WTC11 (cell line): Measurements from ENCODE around the gene P2RY6. TPM values are rescaled to one million over a fixed set of nuclear protein-coding genes. Genes with fewer than 3 reads are reported as not detected.
"Not testable (repeated sequence)": the region's sequence is repeated elsewhere in the genome, so short reads cannot be mapped to it uniquely, and the experiment has no call there.

Source experiments
- ATAC-seq: fragments of 200-7000 bp; cut with Tn5 transposase; 2 replicates; pipeline ENCODE4 v1.10.0; 2021; ENCODE audit warnings: mild to moderate bottlenecking, moderate library complexity
- CTCF ChIA-PET: fragments of 300-600 bp; sonication (Branson Sonifier 250); formaldehyde crosslinking; loops from one replicate; lab custom pipeline; 2021; ENCODE audit warnings: antibody characterized with exemption; lab: Charles Lee
- POLR2A ChIA-PET: fragments of 350-600 bp; sonication (Branson Sonifier 250); formaldehyde crosslinking; loops from one replicate; lab custom pipeline; 2021; ENCODE audit warnings: antibody characterized with exemption; lab: Charles Lee
- DNase-seq: peaks from one replicate; pipeline ENCODE4 v3.0.0; 2021; ENCODE audit warnings: low spot score
- H3K27ac Mint-ChIP-seq: 2 replicates; pipeline ENCODE4 v1.8.0; 2021; ENCODE audit warnings: mixed read lengths
- H3K27me3 Mint-ChIP-seq: 2 replicates; pipeline ENCODE4 v1.8.0; 2021; ENCODE audit warnings: low read depth, mild to moderate bottlenecking, moderate library complexity, mixed read lengths
- H3K36me3 Mint-ChIP-seq: 2 replicates; pipeline ENCODE4 v1.8.0; 2021; ENCODE audit warnings: mixed read lengths
- H3K4me1 Mint-ChIP-seq: 2 replicates; pipeline ENCODE4 v1.8.0; 2022; ENCODE audit warnings: mixed read lengths
- H3K4me3 Mint-ChIP-seq: 2 replicates; pipeline ENCODE4 v1.8.0; 2021; ENCODE audit warnings: mild to moderate bottlenecking, moderate library complexity, mixed read lengths
- H3K9me3 Mint-ChIP-seq: 2 replicates; pipeline ENCODE4 v1.8.0; 2021; ENCODE audit warnings: mixed read lengths
- ATF1 ChIP-seq: sonication (generic); formaldehyde crosslinking; IDR thresholded peaks from 2 replicates; pipeline ENCODE4 v1.8.1; 2023; ENCODE audit warnings: mild to moderate bottlenecking, moderate library complexity, missing genetic modification reagents
- CBFB ChIP-seq: sonication (generic); formaldehyde crosslinking; IDR thresholded peaks from 2 replicates; pipeline ENCODE4 v1.8.1; 2022; ENCODE audit warnings: mild to moderate bottlenecking, low read depth, missing genetic modification reagents
- FOXK1 ChIP-seq: sonication (generic); formaldehyde crosslinking; IDR thresholded peaks from 2 replicates; pipeline ENCODE4 v1.8.0; 2022; ENCODE audit warnings: mild to moderate bottlenecking, moderate library complexity, missing genetic modification reagents
- JUN ChIP-seq: sonication (generic); formaldehyde crosslinking; IDR thresholded peaks from 2 replicates; pipeline ENCODE4 v1.8.0; 2023; ENCODE audit warnings: mild to moderate bottlenecking, missing genetic modification reagents
- TCF7 ChIP-seq: sonication (generic); formaldehyde crosslinking; IDR thresholded peaks from 2 replicates; pipeline ENCODE4 v1.8.0; 2022; ENCODE audit warnings: mild to moderate bottlenecking, low read depth, missing genetic modification reagents, moderate library complexity
- ZBTB21 ChIP-seq: sonication (generic); formaldehyde crosslinking; IDR thresholded peaks from 2 replicates; pipeline ENCODE4 v1.8.1; 2023; ENCODE audit warnings: mild to moderate bottlenecking, missing genetic modification reagents, borderline replicate concordance
- total RNA-seq: library from RNA; stranded (reverse); gene quantifications from 3 replicates; pipeline ENCODE4 v1.2.3, GENCODE V29; 2021
- TF ChIP-seq, protein P1 (sequence below): fragments of 250-450 bp; sonication (Bioruptor Pico); conservative IDR thresholded peaks from 2 replicates; pipeline ENCODE4 v1.9.0; 2021; ENCODE audit warnings: mild to moderate bottlenecking
- TF ChIP-seq, protein P2 (sequence below): sonication (generic); formaldehyde crosslinking; IDR thresholded peaks from 2 replicates; pipeline ENCODE4 v1.8.1; 2022; ENCODE audit warnings: missing genetic modification reagents, borderline replicate concordance
- TF ChIP-seq, protein P3 (sequence below): sonication (generic); formaldehyde crosslinking; IDR thresholded peaks from 2 replicates; pipeline ENCODE4 v1.8.1; 2023; ENCODE audit warnings: mild to moderate bottlenecking, missing genetic modification reagents, moderate library complexity
- TF ChIP-seq, protein P4 (sequence below): sonication (generic); formaldehyde crosslinking; IDR thresholded peaks from 2 replicates; pipeline ENCODE4 v1.8.1; 2023; ENCODE audit warnings: mild to moderate bottlenecking, missing genetic modification reagents, moderate library complexity
- TF ChIP-seq, protein P5 (sequence below): sonication (generic); formaldehyde crosslinking; IDR thresholded peaks from 2 replicates; pipeline ENCODE4 v1.8.0; 2022; ENCODE audit warnings: mild to moderate bottlenecking, missing genetic modification reagents
- TF ChIP-seq, protein P6 (sequence below): sonication (generic); formaldehyde crosslinking; IDR thresholded peaks from 2 replicates; pipeline ENCODE4 v1.8.0; 2022; ENCODE audit warnings: mild to moderate bottlenecking, missing genetic modification reagents
- TF ChIP-seq, protein P7 (sequence below): sonication (generic); formaldehyde crosslinking; IDR thresholded peaks from 2 replicates; pipeline ENCODE4 v1.8.0; 2023; ENCODE audit warnings: missing genetic modification reagents

The P2RY6 gene
- total RNA-seq, 1 experiment from 2014 or later: not detected

DNA sequence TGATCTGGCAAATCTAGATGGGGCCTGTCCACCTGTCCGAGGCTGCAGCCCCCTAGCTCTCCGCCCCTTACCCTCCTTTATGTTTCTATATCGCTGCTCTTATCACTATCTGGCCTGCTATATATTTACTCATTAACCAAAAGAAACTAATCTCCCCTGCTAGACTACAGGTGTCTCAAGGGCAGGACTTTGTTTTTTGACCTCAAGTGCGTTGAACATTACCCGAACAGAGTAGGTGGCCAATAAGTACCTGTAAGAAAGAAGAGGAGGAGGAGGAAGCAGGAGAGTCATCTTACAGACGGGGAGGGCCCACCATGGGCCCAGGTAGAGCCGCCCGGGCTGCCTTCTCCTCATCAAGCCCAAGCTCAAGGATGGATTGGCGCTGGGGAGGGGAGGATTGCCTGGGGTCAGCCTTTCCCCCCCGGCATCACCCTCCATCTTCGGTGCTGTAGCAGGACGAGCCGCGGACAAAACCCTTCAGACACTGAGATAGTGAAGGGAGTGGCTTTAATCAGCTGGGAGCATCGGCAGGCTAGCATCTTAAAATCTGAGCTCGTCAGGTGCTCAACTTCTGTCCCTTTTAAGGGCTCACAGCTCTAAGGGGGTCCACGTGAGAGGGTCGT, 1.2 kb upstream of the P2RY6 start:
- no peak overlapping the region for H3K4me3 Mint-ChIP-seq
- H3K27me3 Mint-ChIP-seq: peaks cover 12% of the 10 kb centered on the region
- no peak overlapping the region for H3K27ac Mint-ChIP-seq
- H3K9me3 Mint-ChIP-seq: no peaks in the 10 kb centered on the region
- ChIA-PET CTCF (interaction anchor here (1.0 to 5.0 kb wide), 14 partner anchors 10 to 89 kb away, joined by 3 to 36 read pairs (median 6); partner anchors contain the start of gene ARHGEF17), POLR2A (no interaction called here)
- TF ChIP-seq, protein P1, sequence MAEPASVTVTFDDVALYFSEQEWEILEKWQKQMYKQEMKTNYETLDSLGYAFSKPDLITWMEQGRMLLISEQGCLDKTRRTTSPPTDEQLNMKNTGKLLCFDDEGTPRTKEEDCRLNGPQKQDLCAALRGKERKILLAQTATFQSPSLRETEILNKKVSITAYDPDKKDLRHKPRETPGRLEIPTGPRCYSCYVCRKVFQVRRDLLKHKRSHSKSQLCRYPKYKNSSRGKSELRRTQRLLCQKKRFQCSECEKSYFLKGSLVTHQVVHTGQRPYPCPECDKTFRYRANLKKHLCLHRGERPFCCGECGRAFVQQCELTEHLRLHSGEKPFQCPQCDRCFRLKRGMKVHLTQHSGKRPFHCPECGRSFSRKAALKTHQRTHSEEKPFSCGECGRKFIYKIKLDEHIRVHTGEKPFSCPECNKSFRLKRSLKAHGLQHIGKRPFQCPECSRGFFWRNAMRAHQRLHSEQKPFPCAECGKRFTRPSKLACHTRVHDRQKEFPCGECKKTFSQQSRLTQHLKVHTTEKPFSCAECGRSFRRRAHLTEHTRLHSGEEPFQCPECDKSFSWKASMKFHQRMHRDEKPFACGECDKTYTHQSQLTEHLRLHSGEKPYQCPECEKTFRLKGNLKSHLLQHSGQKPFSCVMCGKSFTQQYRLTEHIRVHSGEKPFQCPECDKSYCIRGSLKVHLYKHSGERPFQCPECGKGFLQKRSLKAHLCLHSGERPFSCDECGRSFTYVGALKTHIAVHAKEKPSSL (CRISPR knock-in tag): no peak
- DNase-seq (no peak), ATAC-seq (no peak)
- peaks cover 34% of the 10 kb centered on the region for H3K4me1 Mint-ChIP-seq
- no peaks in the 10 kb centered on the region for H3K36me3 Mint-ChIP-seq

DNA sequence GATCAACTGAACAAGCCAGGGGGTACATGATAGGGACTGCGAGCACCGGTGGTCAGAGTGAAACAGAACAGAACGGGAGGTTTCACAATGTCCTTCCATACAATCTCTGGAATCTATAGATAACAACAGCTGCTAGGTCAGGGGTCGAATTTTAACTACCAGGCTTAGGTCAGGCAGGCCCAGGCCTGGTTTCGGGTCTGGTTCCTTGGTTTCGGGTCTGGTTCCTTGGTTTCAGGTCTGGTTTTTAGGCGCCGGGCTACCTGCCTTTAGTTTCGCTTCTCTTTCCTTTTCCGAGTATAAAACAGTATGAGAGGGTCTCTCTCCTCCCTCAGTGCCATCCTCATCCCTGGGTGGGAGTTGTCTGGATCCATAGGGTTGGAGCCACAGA, 666 bp upstream of the P2RY6 start:
- H3K36me3 Mint-ChIP-seq, POLR2A ChIA-PET, H3K9me3 Mint-ChIP-seq, H3K27me3 Mint-ChIP-seq, DNase-seq, H3K27ac Mint-ChIP-seq, ATAC-seq, H3K4me3 Mint-ChIP-seq: not testable (repeated sequence)
- CTCF ChIA-PET: interaction anchor here (0.9 to 5.0 kb wide), 8 partner anchors 19 to 354 kb away, joined by 3 to 22 read pairs (median 4); partner anchors contain the start of gene ARHGEF17
- peaks cover 34% of the 10 kb centered on the region for H3K4me1 Mint-ChIP-seq

DNA sequence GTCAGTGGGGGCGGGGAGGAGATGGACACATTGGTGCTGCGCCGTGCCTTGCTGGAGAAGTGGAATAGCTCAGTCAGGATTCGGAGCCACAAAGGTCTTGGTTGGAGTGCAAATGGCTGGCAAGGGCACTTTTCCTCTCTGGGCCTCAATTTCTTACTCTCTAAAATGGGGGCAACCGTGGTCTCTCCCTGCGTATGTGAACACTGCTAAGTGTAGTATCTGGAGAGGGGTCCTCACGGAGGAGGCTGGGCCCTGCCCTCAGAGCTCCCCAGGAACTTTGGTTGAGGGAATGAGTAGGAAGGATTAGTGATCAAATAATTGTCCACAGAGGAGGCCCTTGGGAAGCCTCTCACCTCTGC, 521 bp downstream of the P2RY6 start:
- POLR2A ChIA-PET: interaction anchor here (0.5 kb wide), 1 partner anchor 65 kb away, joined by 3 read pairs; no protein-coding TSS in a partner anchor
- Mint-ChIP-seq H3K36me3 (no peaks in the 10 kb centered on the region), H3K27me3 (no peaks in the 10 kb centered on the region), H3K4me1 (peaks cover 34% of the 10 kb centered on the region), H3K27ac (no peak overlapping the region), H3K9me3 (no peaks in the 10 kb centered on the region), H3K4me3 (no peak overlapping the region)
- no peak for ATAC-seq
- CTCF ChIA-PET: interaction anchor here (0.7 to 4.4 kb wide), 10 partner anchors 17 to 353 kb away, joined by 3 to 20 read pairs (median 4); no protein-coding TSS in a partner anchor
- DNase-seq: no peak
- TF ChIP-seq, protein P2, sequence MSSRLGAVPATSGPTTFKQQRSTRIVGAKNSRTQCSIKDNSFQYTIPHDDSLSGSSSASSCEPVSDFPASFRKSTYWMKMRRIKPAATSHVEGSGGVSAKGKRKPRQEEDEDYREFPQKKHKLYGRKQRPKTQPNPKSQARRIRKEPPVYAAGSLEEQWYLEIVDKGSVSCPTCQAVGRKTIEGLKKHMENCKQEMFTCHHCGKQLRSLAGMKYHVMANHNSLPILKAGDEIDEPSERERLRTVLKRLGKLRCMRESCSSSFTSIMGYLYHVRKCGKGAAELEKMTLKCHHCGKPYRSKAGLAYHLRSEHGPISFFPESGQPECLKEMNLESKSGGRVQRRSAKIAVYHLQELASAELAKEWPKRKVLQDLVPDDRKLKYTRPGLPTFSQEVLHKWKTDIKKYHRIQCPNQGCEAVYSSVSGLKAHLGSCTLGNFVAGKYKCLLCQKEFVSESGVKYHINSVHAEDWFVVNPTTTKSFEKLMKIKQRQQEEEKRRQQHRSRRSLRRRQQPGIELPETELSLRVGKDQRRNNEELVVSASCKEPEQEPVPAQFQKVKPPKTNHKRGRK: no peak
- TF ChIP-seq, protein P3, sequence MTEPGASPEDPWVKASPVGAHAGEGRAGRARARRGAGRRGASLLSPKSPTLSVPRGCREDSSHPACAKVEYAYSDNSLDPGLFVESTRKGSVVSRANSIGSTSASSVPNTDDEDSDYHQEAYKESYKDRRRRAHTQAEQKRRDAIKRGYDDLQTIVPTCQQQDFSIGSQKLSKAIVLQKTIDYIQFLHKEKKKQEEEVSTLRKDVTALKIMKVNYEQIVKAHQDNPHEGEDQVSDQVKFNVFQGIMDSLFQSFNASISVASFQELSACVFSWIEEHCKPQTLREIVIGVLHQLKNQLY (CRISPR knock-in tag): no peak
- no peak for TF ChIP-seq JUN (CRISPR knock-in tag)
- TF ChIP-seq, protein P4, sequence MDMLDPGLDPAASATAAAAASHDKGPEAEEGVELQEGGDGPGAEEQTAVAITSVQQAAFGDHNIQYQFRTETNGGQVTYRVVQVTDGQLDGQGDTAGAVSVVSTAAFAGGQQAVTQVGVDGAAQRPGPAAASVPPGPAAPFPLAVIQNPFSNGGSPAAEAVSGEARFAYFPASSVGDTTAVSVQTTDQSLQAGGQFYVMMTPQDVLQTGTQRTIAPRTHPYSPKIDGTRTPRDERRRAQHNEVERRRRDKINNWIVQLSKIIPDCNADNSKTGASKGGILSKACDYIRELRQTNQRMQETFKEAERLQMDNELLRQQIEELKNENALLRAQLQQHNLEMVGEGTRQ (CRISPR knock-in tag): no peak
- no peak for TF ChIP-seq TCF7 (CRISPR knock-in tag)
- TF ChIP-seq, protein P1 (CRISPR knock-in tag): no peak
- TF ChIP-seq, protein P5, sequence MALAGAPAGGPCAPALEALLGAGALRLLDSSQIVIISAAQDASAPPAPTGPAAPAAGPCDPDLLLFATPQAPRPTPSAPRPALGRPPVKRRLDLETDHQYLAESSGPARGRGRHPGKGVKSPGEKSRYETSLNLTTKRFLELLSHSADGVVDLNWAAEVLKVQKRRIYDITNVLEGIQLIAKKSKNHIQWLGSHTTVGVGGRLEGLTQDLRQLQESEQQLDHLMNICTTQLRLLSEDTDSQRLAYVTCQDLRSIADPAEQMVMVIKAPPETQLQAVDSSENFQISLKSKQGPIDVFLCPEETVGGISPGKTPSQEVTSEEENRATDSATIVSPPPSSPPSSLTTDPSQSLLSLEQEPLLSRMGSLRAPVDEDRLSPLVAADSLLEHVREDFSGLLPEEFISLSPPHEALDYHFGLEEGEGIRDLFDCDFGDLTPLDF (CRISPR knock-in tag): no peak
- TF ChIP-seq FOXK1: no peak
- TF ChIP-seq ZBTB21: no peak
- no peak for TF ChIP-seq ATF1
- no peak for TF ChIP-seq CBFB
- TF ChIP-seq, protein P6, sequence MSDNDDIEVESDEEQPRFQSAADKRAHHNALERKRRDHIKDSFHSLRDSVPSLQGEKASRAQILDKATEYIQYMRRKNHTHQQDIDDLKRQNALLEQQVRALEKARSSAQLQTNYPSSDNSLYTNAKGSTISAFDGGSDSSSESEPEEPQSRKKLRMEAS (CRISPR knock-in tag): no peak
- TF ChIP-seq, protein P7, sequence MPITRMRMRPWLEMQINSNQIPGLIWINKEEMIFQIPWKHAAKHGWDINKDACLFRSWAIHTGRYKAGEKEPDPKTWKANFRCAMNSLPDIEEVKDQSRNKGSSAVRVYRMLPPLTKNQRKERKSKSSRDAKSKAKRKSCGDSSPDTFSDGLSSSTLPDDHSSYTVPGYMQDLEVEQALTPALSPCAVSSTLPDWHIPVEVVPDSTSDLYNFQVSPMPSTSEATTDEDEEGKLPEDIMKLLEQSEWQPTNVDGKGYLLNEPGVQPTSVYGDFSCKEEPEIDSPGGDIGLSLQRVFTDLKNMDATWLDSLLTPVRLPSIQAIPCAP (CRISPR knock-in tag): no peak
